Measurements from ENCODE around the gene TFPI. TPM values are rescaled to one million over a fixed set of nuclear protein-coding genes. Genes with fewer than 3 reads are reported as not detected.

Gene TFPI
- total and polyA plus RNA-seq, 2 donors (not counting 1 experiment from before 2014, with no cell fraction given), result not detected

DNA sequence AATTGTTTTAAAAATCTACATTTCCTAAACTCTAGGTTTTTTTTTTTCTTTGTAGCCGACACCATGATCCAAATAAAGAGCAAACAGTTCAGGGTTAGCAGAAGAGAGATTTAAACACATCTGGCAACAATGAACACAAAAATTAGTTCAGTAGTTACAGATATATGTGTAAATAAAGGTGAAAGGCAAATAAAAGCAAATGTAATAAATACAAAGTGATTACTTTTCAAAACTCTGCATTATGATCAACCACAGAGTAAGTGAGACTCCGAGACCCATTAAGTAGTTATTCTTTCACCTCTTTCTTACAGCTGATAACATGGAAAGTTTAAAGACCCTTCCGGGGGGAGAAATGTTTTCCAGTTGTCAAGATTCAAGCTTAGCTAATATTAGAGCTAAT is 106.9 kb downstream of the TFPI start:
- Histone ChIP-seq H3K4me2 (replicated peaks; ENCODE audit: low read depth, low read length, poor library complexity, severe bottlenecking) (peak overlapping the region; percentile 49), H4K20me1 (ENCODE audit: control insufficient read depth, insufficient read depth, low read length, poor library complexity, severe bottlenecking) (no peaks in the 10 kb centered on the region), H3K79me2 (ENCODE audit: control insufficient read depth, insufficient read depth, low read length) (no peaks in the 10 kb centered on the region), H3K27me3 (replicated peaks in 1 of 4; ENCODE audit: control extremely low read depth in 1 of 4, control insufficient read depth in 3 of 4, insufficient read depth in 4 of 4, low read length in 3 of 4) (no peaks in the 10 kb centered on the region), H3K9ac (ENCODE audit: low read length) (peak overlapping the region; percentile 29), H3K36me3 (replicated peaks in 1 of 2; ENCODE audit: control extremely low read depth in 1 of 2, control insufficient read depth in 1 of 2, extremely low read depth in 1 of 2, insufficient read depth in 2 of 2, low read length in 1 of 2) (no peaks in the 10 kb centered on the region), H3K27ac (ENCODE audit: low read length in 2 of 2) (no peak overlapping the region), H3K4me1 (ENCODE audit: control insufficient read depth in 2 of 2, insufficient read depth in 2 of 2, low read length in 2 of 2) (peaks cover 3 to 5% of the 10 kb centered on the region in 2 donors), H3K4me3 (ENCODE audit: control extremely low read depth in 1 of 5, extremely low read depth in 1 of 5, insufficient read depth in 1 of 5, low read depth in 2 of 5, low read length in 4 of 5) (peak overlapping the region in 1 of 5 experiments; percentile 21), H3K9me3 (ENCODE audit: control extremely low read depth in 1 of 3, control insufficient read depth in 2 of 3, insufficient read depth in 1 of 3, low read length in 2 of 3) (no peaks in the 10 kb centered on the region), H2AFZ (ENCODE audit: insufficient read depth, low read depth, low read length, poor library complexity, severe bottlenecking) (peak overlapping the region; percentile 62)
- Mint-ChIP-seq H3K4me1 (peaks cover 4% of the 10 kb centered on the region), H3K27me3 (no peaks in the 10 kb centered on the region), H3K9me3 (ENCODE audit: insufficient read depth) (no peaks in the 10 kb centered on the region), H3K27ac (no peak overlapping the region), H3K4me3 (no peak overlapping the region)
- ChIA-PET CTCF (no interaction called here), POLR2A (no interaction called here)
- DNase-seq (no peak), ATAC-seq (ENCODE audit: low read depth) (no peak)
- TF ChIP-seq EZH2 (IDR thresholded peaks at IDR 0.05; ENCODE audit: borderline replicate concordance, insufficient read depth, low read depth, low read length, poor library complexity, severe bottlenecking), result no peak
- TF ChIP-seq, protein P1, sequence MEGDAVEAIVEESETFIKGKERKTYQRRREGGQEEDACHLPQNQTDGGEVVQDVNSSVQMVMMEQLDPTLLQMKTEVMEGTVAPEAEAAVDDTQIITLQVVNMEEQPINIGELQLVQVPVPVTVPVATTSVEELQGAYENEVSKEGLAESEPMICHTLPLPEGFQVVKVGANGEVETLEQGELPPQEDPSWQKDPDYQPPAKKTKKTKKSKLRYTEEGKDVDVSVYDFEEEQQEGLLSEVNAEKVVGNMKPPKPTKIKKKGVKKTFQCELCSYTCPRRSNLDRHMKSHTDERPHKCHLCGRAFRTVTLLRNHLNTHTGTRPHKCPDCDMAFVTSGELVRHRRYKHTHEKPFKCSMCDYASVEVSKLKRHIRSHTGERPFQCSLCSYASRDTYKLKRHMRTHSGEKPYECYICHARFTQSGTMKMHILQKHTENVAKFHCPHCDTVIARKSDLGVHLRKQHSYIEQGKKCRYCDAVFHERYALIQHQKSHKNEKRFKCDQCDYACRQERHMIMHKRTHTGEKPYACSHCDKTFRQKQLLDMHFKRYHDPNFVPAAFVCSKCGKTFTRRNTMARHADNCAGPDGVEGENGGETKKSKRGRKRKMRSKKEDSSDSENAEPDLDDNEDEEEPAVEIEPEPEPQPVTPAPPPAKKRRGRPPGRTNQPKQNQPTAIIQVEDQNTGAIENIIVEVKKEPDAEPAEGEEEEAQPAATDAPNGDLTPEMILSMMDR (IDR thresholded peaks at IDR 0.05), result no peak
- WGBS (ENCODE audit: insufficient coverage), result no CpG with 5 or more reads among the region's 3 CpGs
- intact Hi-C loops (cut with micrococcal nuclease), result no loop called here

- Mint-ChIP-seq H3K27ac (no peak overlapping the region), H3K27me3 (no peaks in the 10 kb centered on the region), H3K9me3 (ENCODE audit: insufficient read depth) (no peaks in the 10 kb centered on the region), H3K4me1 (peaks cover 4% of the 10 kb centered on the region), H3K4me3 (no peak overlapping the region)
- H3K9me3 ChIP-seq (ENCODE audit: control extremely low read depth in 1 of 3, control insufficient read depth in 2 of 3, insufficient read depth in 1 of 3, low read length in 2 of 3), result no peaks in the 10 kb centered on the region
- peak overlapping the region; percentile 49 for H3K4me2 ChIP-seq (replicated peaks; ENCODE audit: low read depth, low read length, poor library complexity, severe bottlenecking)
- ATAC-seq (ENCODE audit: low read depth), result no peak
- TF ChIP-seq, protein P1 (IDR thresholded peaks at IDR 0.05), result no peak
- TF ChIP-seq EZH2 (IDR thresholded peaks at IDR 0.05; ENCODE audit: borderline replicate concordance, insufficient read depth, low read depth, low read length, poor library complexity, severe bottlenecking), result no peak
- no peak overlapping the region for H3K9ac ChIP-seq (ENCODE audit: low read length)
- peaks cover 3 to 5% of the 10 kb centered on the region in 2 donors for H3K4me1 ChIP-seq (ENCODE audit: control insufficient read depth in 2 of 2, insufficient read depth in 2 of 2, low read length in 2 of 2)
- no peaks in the 10 kb centered on the region for H3K79me2 ChIP-seq (ENCODE audit: control insufficient read depth, insufficient read depth, low read length)
- no peaks in the 10 kb centered on the region for H3K36me3 ChIP-seq (replicated peaks in 1 of 2; ENCODE audit: control extremely low read depth in 1 of 2, control insufficient read depth in 1 of 2, extremely low read depth in 1 of 2, insufficient read depth in 2 of 2, low read length in 1 of 2)
- no peak overlapping the region for H3K4me3 ChIP-seq (ENCODE audit: control extremely low read depth in 1 of 5, extremely low read depth in 1 of 5, insufficient read depth in 1 of 5, low read depth in 2 of 5, low read length in 4 of 5)
- POLR2A ChIA-PET, result no interaction called here
- CTCF ChIA-PET, result no interaction called here
- no CpG with 5 or more reads among the region's 1 CpG for whole genome bisulfite sequencing (ENCODE audit: insufficient coverage)
- H3K27ac ChIP-seq (ENCODE audit: low read length in 2 of 2), result no peak overlapping the region
- H2AFZ ChIP-seq (ENCODE audit: insufficient read depth, low read depth, low read length, poor library complexity, severe bottlenecking), result no peak overlapping the region
- H4K20me1 ChIP-seq (ENCODE audit: control insufficient read depth, insufficient read depth, low read length, poor library complexity, severe bottlenecking), result no peaks in the 10 kb centered on the region
- intact Hi-C loops (cut with micrococcal nuclease), result no loop called here
- no peaks in the 10 kb centered on the region for H3K27me3 ChIP-seq (replicated peaks in 1 of 4; ENCODE audit: control extremely low read depth in 1 of 4, control insufficient read depth in 3 of 4, insufficient read depth in 4 of 4, low read length in 3 of 4)
- DNase-seq, result no peak
Observed at GRCh38 chr2:187446711-187447110, 107.5 kb downstream of the TFPI start.
